ENCODE measurements around the gene ORAI3.

ORAI3 gene
- total RNA-seq = 1.9 to 6.6 reads per million in 2 donors

DNA sequence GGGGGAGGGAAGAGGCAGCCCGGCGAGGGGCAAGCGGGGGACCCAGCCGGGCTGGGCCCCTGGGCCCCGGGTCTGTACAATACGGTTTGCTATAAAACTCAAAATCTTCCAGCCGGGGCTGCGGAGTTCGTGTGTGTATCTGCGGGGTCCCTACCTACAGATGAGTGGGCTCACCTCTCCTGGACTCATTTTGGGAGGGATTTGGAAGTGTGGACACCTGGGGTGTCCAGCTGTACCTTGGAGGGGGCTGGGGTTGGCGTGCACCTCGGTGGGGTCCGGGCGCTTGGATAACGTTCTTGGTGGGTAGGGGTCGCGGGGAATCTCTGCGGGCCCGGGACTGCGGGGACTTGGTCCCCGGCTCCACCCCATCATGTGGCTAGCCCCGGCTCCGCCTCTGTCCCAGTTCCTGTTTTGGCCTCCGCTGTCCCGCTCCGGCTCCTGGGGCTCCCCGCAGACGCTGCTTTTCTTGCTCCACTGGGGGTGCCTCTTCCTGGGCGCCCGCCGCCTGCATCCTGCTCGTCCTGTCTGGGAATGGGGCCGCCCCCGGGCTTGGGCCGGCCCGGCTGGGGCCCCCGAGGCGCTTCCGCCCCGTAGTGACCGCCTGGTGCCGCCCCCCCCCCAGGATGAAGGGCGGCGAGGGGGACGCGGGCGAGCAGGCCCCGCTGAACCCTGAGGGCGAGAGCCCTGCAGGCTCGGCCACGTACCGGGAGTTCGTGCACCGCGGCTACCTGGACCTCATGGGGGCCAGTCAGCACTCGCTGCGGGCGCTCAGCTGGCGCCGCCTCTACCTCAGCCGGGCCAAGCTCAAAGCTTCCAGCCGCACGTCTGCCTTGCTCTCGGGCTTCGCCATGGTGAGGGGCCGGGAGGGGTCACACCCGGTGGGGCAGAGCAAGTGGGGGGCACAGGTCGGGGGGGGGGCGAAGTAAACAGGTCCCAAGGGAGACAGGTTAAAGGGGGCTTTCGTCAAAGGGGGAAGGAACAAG lies at the start of gene ORAI3:
Gene ORAI3 (plus strand): TSS at position 402 of the 983 bp plus-strand sequence. CDS start 222 bp downstream, at position 624.
- DNase-seq = no peak

GRCh38 chr16:30899794-30900193 lies 49.1 kb upstream of the ORAI3 start:
- DNase-seq = no peak

DNA sequence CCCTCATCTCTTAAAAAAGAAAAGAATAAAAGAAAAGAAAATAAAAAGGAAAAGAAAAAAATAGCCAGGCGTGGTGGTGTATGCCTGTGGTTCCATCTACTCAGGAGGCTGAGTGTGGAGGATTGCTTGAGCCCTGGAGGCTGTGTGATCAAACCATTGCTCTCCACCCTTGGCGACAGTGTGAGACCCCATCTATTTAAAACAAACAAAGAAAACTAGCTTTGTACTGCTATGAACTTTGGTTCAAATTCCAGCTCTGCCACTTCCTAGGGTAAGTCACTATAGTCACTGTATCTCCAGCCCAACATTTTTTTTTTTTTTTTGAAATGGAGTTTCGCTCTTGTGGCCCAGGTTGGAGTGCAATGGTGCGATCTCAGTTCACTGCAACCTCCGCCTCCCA lies 48.3 kb upstream of the ORAI3 start:
- no peak for DNase-seq

- DNase-seq = no peak
Observed at GRCh38 chr16:30901201-30902028, 47.5 kb upstream of the ORAI3 start.

GRCh38 chr16:30902029-30902972 lies 46.6 kb upstream of the ORAI3 start:
- peak; percentile 46 for DNase-seq

DNA sequence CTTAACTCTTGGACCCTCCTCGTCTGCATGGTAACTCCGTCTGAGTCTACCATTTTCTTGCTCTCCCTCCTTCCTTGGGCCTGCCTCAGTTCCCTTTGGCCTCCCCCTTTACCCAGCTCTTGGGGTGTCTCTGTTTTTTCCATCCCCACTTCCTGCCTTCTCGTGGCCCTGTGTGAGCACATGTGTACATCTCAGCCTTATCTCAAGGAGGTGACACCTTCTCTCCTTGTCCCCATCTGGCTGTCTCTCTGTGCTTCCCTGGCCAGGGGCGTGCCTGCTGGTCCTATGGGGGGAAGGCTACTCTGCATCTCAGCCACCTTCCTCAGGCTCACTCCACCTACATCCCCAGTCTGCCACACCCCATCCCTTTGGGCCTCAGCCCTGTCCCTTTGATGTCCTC lies 45.9 kb upstream of the ORAI3 start:
- no peak for DNase-seq

DNA sequence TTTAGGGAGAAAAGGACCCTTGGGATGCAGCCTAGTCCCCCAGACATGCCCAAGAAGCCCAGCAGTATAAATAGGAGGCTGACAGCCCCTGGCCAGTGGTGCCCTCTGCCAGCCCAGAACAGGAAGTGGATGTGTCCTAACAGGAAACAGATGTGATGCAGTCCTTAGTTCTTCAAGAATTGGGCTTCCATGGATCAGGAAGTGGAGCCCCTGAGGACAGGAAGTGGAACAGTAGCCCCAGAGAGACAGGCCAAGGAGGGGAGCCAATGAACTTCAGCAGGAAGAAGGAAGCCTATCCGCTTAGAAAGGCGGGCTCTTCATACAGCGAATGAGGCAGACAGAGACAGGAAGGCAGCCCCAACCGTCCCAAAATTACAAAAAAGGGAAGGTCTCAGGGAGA lies 45.3 kb upstream of the ORAI3 start:
- no peak for DNase-seq

DNA sequence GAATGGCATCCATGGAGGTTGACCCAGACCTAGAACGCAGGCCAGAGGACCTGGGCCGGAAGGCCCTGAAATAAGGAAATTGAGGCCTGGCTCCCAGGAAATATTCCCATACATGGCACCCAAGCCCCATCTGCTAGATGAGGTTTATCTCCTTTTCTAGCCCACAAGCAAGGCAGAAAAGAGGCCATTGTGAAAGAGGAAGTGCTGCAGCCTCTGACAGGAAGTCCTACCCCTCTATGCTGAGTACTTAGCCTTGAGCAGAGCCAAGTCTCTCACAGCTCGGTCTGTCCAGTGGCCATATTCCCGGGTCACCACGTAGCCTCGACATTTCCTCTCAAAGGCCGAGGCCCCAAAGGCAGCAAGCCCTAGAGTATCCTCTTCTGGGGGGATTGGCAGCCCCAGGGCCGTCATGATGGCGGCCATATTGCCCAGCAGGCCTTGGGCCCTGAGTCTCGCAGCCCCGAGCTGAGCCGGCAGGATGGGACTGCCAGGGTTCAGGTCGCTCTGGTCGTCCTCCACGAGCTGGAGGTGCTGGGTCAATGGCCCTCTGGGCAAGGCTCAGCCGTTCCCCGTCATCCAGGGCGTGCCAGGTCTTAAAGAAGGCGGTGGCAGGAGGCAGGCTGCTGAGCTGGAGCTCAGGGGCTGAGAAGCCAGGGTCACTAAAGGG lies 44.6 kb upstream of the ORAI3 start:
- DNase-seq = no peak

- DNase-seq = no peak
Observed at GRCh38 chr16:30907064-30907463, 41.8 kb upstream of the ORAI3 start.

- no peak for DNase-seq
Observed at GRCh38 chr16:30910427-30911029, 38.3 kb upstream of the ORAI3 start.

DNA sequence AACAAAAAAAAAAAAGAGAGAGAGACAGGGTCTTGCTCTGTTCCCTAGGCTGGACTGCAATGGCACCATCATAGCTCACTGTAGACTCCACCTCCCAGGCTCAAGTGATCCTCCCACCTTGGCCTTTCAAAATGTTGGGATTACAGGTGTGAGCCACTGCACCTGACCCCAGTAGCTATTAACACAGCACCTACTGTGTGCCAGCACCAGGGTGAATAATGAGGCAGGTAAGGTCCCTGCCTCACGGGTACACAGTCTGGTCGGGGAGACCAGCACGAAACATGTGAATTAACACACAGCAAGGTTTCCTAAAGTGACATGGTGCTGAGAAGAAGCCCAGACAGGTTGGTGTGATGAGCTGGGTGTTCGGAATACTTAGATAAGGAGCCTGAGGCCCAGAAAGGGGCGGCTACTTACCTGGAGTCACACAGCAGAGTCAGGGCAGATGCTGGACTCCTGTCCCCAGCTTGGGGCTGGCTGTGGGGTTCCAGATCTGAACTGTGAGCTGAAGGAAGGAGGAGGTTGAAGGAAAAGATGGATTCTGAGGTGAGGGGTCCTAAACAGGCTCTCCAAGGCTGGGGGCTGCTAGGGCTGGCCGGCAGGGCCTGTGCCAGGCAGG lies 36.0 kb upstream of the ORAI3 start:
- DNase-seq = no peak

DNA sequence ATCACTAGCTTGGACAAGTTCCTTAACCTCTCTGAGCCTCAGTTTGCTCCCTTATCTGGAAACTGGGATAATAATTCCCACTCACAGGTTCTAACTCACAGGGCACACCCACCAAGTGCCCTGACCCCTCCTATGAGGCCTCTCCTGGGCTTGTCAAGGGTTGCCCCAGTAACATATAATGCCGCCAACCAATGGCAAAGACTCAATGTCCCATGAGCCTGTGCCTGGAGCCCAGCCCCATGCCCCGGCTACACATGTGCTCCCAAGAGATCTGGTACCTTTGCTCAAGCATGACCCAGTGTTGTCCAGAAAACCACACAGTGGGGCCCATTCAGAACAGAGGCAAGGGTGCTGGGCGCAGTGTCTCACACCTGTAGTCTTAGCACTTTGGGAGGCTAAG lies 34.0 kb upstream of the ORAI3 start:
- no peak for DNase-seq

- DNase-seq = no peak
Observed at GRCh38 chr16:30918614-30919013, 30.3 kb upstream of the ORAI3 start.

GRCh38 chr16:30920891-30921290 lies 28.0 kb upstream of the ORAI3 start:
- no peak for DNase-seq

DNA sequence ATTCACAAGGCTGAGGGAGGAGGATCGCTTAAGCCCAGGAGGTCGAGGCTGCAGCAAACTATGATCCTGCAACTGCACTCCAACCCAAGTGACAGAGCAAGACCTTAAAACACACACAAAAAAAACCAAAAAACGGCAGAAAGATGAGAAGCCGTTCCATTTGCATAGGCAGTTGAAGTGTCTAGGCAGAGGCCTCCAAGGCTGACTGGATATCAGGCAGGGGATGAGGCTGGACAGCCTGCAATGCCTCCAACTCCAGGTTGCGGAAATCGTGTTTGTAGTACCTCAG lies 27.5 kb upstream of the ORAI3 start:
- DNase-seq = no peak

- peak; percentile 88 for DNase-seq
Observed at GRCh38 chr16:30921748-30922419, 27.0 kb upstream of the ORAI3 start.

GRCh38 chr16:30922420-30922959 lies 26.4 kb upstream of the ORAI3 start:
- DNase-seq = peak; percentile 97

DNA sequence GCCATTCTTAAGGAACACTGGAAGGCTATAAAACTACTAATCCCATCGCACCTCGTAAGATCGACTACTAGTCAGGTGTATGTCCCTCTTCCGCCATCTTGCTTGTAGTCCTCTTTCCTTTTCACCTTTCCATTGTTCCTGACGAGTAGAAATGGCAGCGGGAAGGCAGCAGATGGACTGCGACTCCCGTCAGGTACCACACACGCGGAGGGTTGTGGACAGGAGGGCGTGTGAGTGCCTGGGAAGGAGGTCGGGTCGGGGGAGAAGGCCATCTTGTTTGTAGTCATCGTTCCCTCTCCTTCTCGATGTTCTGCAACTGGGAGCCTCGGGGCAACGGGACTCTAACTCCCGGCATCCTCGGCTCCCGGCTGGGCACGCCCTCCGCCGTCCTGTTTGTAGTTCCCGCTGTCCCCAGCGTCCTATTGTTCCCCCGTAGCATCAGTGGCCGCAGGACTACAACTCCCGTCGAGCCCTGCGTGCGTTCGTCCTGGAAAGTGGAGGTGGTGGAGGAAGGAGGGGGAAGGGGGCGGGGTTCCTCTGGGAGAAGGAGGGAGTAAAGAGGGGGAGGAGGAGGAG lies 25.8 kb upstream of the ORAI3 start:
- peak; percentile 92 for DNase-seq

DNA sequence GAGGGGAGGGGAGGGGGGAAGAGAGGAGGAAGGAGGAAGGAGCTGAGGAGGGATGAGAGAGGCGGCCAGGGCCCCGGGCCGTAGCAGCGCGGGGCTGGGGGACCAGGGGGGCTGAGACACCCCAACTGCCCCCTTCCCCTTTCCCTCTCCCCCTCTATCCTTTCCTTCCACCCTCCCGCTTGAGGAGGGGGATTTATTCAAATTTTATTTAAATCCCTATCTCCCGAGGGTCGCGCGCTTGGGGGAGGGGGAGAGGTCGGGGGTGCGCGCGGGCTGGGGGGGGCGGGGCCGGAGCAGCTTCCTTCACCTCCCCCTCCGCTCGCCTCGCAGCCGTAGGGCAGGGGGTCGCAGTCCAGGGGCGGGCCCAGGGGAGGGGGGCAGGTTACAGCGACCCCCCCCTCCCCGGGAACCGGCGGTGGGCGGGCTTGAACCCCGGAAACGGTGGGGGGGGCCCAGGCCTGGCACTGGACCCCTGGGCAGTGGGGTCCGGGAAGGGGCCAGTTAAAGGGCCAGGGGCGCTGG lies 25.3 kb upstream of the ORAI3 start, which contains the start of gene FBXL19:
Gene FBXL19 (plus strand): TSS at position 19 of the 522 bp plus-strand sequence. CDS start 2,183 bp downstream, outside the sequence.
- DNase-seq = peak; percentile 21
